Measurements from ENCODE around the gene GABRA4.

The GABRA4 gene

GRCh38 chr4:46924789-46925529, 68.4 kb downstream of the GABRA4 start:
- no peak for DNase-seq

- no peak for DNase-seq
These were observed 71.2 kb downstream of the GABRA4 start for GRCh38 chr4:46922205-46922604.

- DNase-seq: no peak
These were observed 84.3 kb downstream of the GABRA4 start, which contains the start of gene COX7B2 for GRCh38 chr4:46909078-46909477. COX7B2 (minus strand) TSS chr4:46909245; CDS start chr4:46735192, 174,053 bp downstream.

GRCh38 chr4:46908148-46908547, 85.2 kb downstream of the GABRA4 start:
- DNase-seq: no peak

GRCh38 chr4:46900082-46900481, 93.3 kb downstream of the GABRA4 start:
- no peak for DNase-seq

GRCh38 chr4:46894826-46895225, 98.6 kb downstream of the GABRA4 start:
- no peak for DNase-seq

GRCh38 chr4:46890056-46890455, 103.3 kb downstream of the GABRA4 start:
- DNase-seq: no peak

GRCh38 chr4:46889410-46889809, 104.0 kb downstream of the GABRA4 start:
- no peak for DNase-seq

- DNase-seq: no peak
These were observed 106.7 kb downstream of the GABRA4 start for GRCh38 chr4:46886711-46887110.

- no peak for DNase-seq
These were observed 114.7 kb downstream of the GABRA4 start for GRCh38 chr4:46878641-46879040.

- no peak for DNase-seq
These were observed 118.6 kb downstream of the GABRA4 start for GRCh38 chr4:46874811-46875210.

GRCh38 chr4:46870411-46870810, 123.0 kb downstream of the GABRA4 start:
- DNase-seq: no peak

Measured in activated CD8-positive, alpha-beta memory T cell treated with anti-CD3 and anti-CD28 coated beads, Interleukin-2, amount 50 U/mL, for 48 hours (primary cell).